Upper lobe of right lung (tissue), 1 donor: Measurements from ENCODE around the gene RNF175. TPM values are rescaled to one million over a fixed set of nuclear protein-coding genes. Genes with fewer than 3 reads are reported as not detected.

Experiments
- ATAC-seq: fragments of 200-7000 bp; cut with Tn5 transposase; one replicate; pipeline ENCODE4 v1.9.1; 2020; ENCODE audit warnings: mild to moderate bottlenecking, moderate library complexity
- DNase-seq: peaks from one replicate; pipeline ENCODE4 v3.0.0-alpha.2; 2020
- H3K27ac ChIP-seq: fragments of 200-600 bp; one replicate; pipeline ENCODE4 v1.8.0; 2022
- H3K27me3 ChIP-seq: fragments of 200-600 bp; one replicate; pipeline ENCODE4 v1.8.0; 2022; ENCODE audit warnings: mild to moderate bottlenecking
- H3K36me3 ChIP-seq: fragments of 200-600 bp; one replicate; pipeline ENCODE4 v1.8.0; 2022
- H3K4me1 ChIP-seq: fragments of 200-600 bp; one replicate; pipeline ENCODE4 v1.8.0; 2022
- H3K4me3 ChIP-seq: fragments of 200-600 bp; one replicate; pipeline ENCODE4 v1.8.0; 2022; ENCODE audit warnings: mild to moderate bottlenecking
- H3K9me3 ChIP-seq: fragments of 200-600 bp; one replicate; pipeline ENCODE4 v1.8.0; 2022
- intact Hi-C: fragments of 100-400 bp; cut with DNase I; formaldehyde crosslinking; loops from one replicate; pipeline ENCODE4 v1.11.0; 2022
- long read RNA-seq: library from polyadenylated mRNA; unstranded; transcript quantifications from one replicate; pipeline ENCODE4 v2.0.0, GENCODE V29; 2021
- total RNA-seq: library from RNA; stranded (reverse); fragmentation: NEBNext Ultra II Directional; extraction: Animal tissue kit (Norgen Biotek cat#: 25700); gene quantifications from one replicate; pipeline ENCODE4 v1.2.1, GENCODE V29; 2021
- TF ChIP-seq, protein P1 (sequence below): fragments of 200-600 bp; IDR thresholded peaks from one replicate; pipeline ENCODE4 v1.8.0; 2022; ENCODE audit warnings: antibody characterized with exemption
- donor health status: DM: no; HTN: yes; CAD: no; lungs with severe emphysema.

Gene RNF175
- not detected for total RNA-seq
- long read RNA-seq, partial matches to known transcripts, result 0 of 1 reads
- long read RNA-seq, other reads (novel, unspliced or antisense), result 1 of 1 reads

DNA sequence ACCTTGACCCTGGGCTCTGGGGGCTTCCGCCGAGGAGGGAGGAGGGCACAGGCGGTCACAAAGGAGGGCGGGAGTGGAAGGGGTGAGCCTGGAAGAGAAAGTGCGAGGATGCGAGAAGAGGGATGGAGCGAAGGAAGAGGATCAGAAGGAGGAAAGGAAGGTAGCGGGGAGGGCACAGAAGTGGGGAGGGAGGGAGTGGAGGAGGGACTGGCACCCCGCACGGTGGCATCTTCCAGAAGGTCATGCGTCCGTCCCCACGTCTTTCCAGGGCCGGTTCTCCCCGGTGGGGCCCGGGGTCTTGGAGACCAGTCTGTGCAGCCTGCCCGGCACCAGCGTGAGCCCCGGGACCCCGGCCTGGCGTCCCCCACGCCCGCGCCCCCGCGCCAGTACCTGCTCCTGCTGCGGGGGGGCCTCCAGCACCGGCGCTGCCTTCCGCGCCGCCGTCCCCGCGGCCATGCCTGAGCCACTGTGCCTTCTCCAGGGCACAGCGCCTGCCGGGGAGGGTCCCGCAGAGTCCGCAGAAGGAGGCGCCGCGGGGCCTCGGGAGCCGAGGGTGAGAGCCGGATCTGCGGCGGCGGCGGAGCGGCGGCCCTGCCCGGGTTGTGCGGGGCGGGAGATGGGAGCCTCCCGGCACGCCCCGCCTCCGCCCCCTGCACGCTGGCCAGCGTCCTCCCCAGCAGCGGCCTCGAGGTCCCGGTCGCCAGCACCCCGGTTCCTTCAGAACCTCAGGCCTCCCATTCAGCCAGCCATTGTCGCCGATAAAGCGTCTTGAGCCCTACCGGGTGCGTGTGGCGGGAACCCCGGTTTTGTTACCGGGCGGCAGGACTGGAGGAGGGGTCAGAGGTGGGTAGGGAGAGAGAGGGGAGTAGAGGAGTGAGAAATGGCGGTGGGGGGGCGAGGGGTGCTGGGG, at the start of gene RNF175:
Gene RNF175 (minus strand): TSS at position 618 of the 910 bp plus-strand sequence. CDS start 162 bp downstream, at position 456.
- TF ChIP-seq, protein P1, sequence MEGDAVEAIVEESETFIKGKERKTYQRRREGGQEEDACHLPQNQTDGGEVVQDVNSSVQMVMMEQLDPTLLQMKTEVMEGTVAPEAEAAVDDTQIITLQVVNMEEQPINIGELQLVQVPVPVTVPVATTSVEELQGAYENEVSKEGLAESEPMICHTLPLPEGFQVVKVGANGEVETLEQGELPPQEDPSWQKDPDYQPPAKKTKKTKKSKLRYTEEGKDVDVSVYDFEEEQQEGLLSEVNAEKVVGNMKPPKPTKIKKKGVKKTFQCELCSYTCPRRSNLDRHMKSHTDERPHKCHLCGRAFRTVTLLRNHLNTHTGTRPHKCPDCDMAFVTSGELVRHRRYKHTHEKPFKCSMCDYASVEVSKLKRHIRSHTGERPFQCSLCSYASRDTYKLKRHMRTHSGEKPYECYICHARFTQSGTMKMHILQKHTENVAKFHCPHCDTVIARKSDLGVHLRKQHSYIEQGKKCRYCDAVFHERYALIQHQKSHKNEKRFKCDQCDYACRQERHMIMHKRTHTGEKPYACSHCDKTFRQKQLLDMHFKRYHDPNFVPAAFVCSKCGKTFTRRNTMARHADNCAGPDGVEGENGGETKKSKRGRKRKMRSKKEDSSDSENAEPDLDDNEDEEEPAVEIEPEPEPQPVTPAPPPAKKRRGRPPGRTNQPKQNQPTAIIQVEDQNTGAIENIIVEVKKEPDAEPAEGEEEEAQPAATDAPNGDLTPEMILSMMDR, result no peak
- Histone ChIP-seq H3K4me3 (peak within 1 kb of the TSS; percentile 42), H3K27ac (no peak within 1 kb of the TSS), H3K4me1 (no peaks in the 10 kb centered on the region), H3K36me3 (no peaks in the 10 kb centered on the region), H3K27me3 (peaks cover 38% of the 10 kb centered on the region), H3K9me3 (no peaks in the 10 kb centered on the region)
- no peak for DNase-seq
- intact Hi-C loops, result loop anchor here (10.0 kb wide), 1 partner anchor 125 kb away; no protein-coding TSS in a partner anchor
- peak; percentile 59 for ATAC-seq

DNA sequence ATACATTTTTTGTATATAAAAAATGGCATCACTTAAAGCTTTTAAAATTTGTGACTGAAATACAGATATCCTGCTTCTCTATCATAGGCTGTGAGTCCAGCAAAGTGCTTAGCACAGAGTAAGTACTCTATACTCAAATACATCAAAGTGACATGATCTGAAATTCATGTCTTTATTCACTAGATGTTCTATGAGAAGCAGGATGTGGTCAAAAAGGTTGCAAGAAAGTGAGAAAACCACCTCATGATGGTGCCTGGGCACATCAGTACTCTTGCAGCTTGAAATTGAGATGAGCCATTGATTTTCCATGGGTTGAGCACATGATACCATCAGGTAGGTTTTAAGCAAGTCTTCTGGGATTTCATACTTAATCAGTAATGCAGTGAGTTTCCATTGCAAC, 49.5 kb upstream of the RNF175 start:
- TF ChIP-seq, protein P1, result no peak
- intact Hi-C loops, result no loop called here
- H3K4me1 ChIP-seq, result no peaks in the 10 kb centered on the region
- ATAC-seq (no peak), DNase-seq (no peak)
- no peaks in the 10 kb centered on the region for H3K9me3 ChIP-seq
- no peaks in the 10 kb centered on the region for H3K27me3 ChIP-seq
- no peak overlapping the region for H3K4me3 ChIP-seq
- H3K36me3 ChIP-seq, result no peaks in the 10 kb centered on the region
- H3K27ac ChIP-seq, result no peak overlapping the region

DNA sequence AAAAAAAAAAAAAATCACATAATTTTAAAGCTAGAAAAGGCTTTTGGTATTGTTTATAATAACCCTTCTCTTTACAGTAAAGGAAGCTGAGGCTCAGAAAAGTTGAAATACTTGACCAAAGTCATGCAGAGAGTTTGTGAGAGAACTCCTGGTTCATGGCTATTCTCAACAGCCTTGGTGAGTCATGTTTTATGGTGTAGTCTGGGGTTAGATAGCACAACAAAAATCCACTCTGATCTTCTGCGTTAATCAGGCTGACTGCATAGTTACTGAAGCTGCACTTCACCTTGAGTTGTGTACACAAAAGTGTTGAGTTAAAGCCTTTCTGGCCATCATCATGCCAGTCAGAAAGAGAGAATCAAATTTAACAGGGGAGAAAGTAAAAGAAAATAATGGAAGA, 48.4 kb upstream of the RNF175 start:
- no peaks in the 10 kb centered on the region for H3K36me3 ChIP-seq
- intact Hi-C loops, result no loop called here
- H3K27ac ChIP-seq, result no peak overlapping the region
- no peak overlapping the region for H3K4me3 ChIP-seq
- H3K4me1 ChIP-seq, result no peaks in the 10 kb centered on the region
- DNase-seq, result no peak
- no peaks in the 10 kb centered on the region for H3K27me3 ChIP-seq
- no peak for ATAC-seq
- TF ChIP-seq, protein P1, result no peak
- no peaks in the 10 kb centered on the region for H3K9me3 ChIP-seq

DNA sequence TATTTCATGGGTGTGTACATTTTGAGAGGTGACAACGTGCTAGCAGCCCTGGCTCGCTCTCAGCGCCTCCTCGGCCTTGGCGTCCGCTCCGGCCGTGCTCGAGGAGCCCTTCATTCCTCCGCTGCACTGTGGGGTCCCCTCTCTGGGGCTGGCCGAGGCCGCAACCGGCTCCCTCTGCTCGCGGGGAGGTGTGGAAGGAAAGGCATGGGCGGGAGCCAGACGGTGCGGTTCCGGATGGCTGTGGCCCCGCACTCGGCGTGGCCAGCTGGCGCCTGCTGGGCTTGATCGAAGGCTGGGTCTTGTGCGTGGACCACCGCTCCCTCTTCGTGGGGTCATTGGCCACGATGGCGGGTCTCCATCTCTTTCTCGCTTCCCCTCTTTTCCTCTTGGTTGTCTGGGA, 46.2 kb upstream of the RNF175 start:
- intact Hi-C loops, result no loop called here
- TF ChIP-seq, protein P1, result no peak
- H3K27ac ChIP-seq, result no peak overlapping the region
- DNase-seq, result peak; percentile 57
- H3K36me3 ChIP-seq, result no peaks in the 10 kb centered on the region
- no peaks in the 10 kb centered on the region for H3K27me3 ChIP-seq
- no peaks in the 10 kb centered on the region for H3K9me3 ChIP-seq
- H3K4me3 ChIP-seq, result no peak overlapping the region
- H3K4me1 ChIP-seq, result no peaks in the 10 kb centered on the region
- no peak for ATAC-seq

DNA sequence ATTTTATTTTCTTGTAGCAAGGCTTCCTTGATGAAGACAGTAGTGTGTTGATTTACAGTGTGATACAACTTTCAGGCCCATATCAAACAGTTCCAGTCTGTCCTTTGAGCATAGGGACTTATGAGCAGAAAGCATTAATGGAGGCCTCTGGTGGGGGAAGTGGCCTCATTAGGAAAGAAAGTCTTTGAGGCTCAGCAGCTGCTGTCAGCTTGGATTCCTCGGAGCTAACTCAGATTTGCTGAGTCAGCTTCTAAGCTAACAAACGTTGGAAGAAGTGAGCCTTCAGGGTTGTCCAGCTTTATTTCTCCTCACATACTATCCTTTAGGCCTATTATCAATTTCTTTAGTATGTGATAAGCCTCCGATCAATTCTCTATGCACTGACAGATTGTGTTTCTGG, 44.9 kb upstream of the RNF175 start:
- DNase-seq, result no peak
- no peaks in the 10 kb centered on the region for H3K27me3 ChIP-seq
- no peak overlapping the region for H3K4me3 ChIP-seq
- H3K4me1 ChIP-seq, result no peaks in the 10 kb centered on the region
- intact Hi-C loops, result no loop called here
- ATAC-seq, result no peak
- no peaks in the 10 kb centered on the region for H3K36me3 ChIP-seq
- no peak overlapping the region for H3K27ac ChIP-seq
- TF ChIP-seq, protein P1, result no peak
- no peaks in the 10 kb centered on the region for H3K9me3 ChIP-seq
